SK-N-SH (cell line): ENCODE data around the gene PTPRA. TPM values are rescaled to one million over a fixed set of nuclear protein-coding genes. Genes with fewer than 3 reads are reported as not detected.

Experiments used
- CTCF ChIA-PET: fragments of 300-600, 350-600 bp; formaldehyde crosslinking; extraction: SDS; loops from one replicate; lab custom pipeline; 2021; lab: Yijun Ruan, JAX
- POLR2A ChIA-PET: fragments of 350-600 bp; sonication (Branson Sonifier 250); formaldehyde crosslinking; extraction: SDS; loops from one replicate; lab custom pipeline; 2020; ENCODE audit warnings: antibody characterized with exemption, inconsistent platforms; lab: Yijun Ruan, JAX
- DNase-seq: peaks from one replicate; pipeline ENCODE4 v3.0.0; 2012
- H2AFZ ChIP-seq: fragments of 200-600 bp; sonication (generic); 2 replicates; pipeline ENCODE4 v1.8.1; 2016; ENCODE audit warnings: antibody characterized with exemption, mild to moderate bottlenecking, low read depth
- H3F3A ChIP-seq: fragments of 200-600 bp; sonication (generic); replicated peaks from 2 replicates; pipeline ENCODE3; 2016; ENCODE audit warnings: antibody characterized with exemption, mild to moderate bottlenecking; ENCODE audit not compliant: insufficient read depth
- H3K27ac ChIP-seq, 2 experiments: fragments of 200-500 bp in 1 of 2; fragments of 200-600 bp in 1 of 2; sonication (Bioruptor generic) in 1 of 2; sonication (generic), shearing (Covaris generic) in 1 of 2; 2 replicates each; pipeline versions ENCODE4 v1.5.1 to v1.6.1; 2014 to 2016; ENCODE audit warnings: low read depth in 2 of 2, inconsistent platforms in 1 of 2, low read length in 1 of 2, mild to moderate bottlenecking in 1 of 2, mixed read lengths in 1 of 2
- H3K27me3 ChIP-seq: fragments of 200-600 bp; sonication (generic), shearing (Covaris generic); 2 replicates; pipeline ENCODE4 v1.6.1; 2016; ENCODE audit warnings: mixed run types; ENCODE audit not compliant: insufficient read depth
- H3K36me3 ChIP-seq, 2 experiments: fragments of 200-500 bp in 1 of 2; fragments of 200-600 bp in 1 of 2; sonication (Bioruptor generic) in 1 of 2; sonication (generic) in 1 of 2; replicated peaks in 1 of 2; 2 replicates each; pipeline versions ENCODE3 to v1.5.1; 2014 to 2016; ENCODE audit warnings: low read length in 1 of 2, mild to moderate bottlenecking in 1 of 2; ENCODE audit not compliant: insufficient read depth in 2 of 2, control insufficient read depth in 1 of 2
- H3K4me1 ChIP-seq, 2 experiments: fragments of 200-500 bp in 1 of 2; fragments of 200-600 bp in 1 of 2; sonication (Bioruptor generic) in 1 of 2; sonication (generic), shearing (Covaris generic) in 1 of 2; 2 replicates each; pipeline versions ENCODE4 v1.5.1 to v1.6.1; 2014 to 2016; ENCODE audit warnings: low read depth in 1 of 2, low read length in 1 of 2, mixed run types in 1 of 2; ENCODE audit not compliant: insufficient read depth in 2 of 2, control insufficient read depth in 1 of 2
- H3K4me2 ChIP-seq: fragments of 200-600 bp; sonication (generic), shearing (Covaris generic); 2 replicates; pipeline ENCODE4 v1.6.1; 2017; ENCODE audit warnings: mixed run types
- H3K4me3 ChIP-seq, 2 experiments: fragments of 200-500 bp in 1 of 2; fragments of 200-600 bp in 1 of 2; sonication (Bioruptor generic) in 1 of 2; sonication (generic), shearing (Covaris generic) in 1 of 2; 2 replicates each; pipeline versions ENCODE4 v1.5.1 to v1.8.1; 2014 to 2016; ENCODE audit warnings: low read depth in 2 of 2, inconsistent platforms in 1 of 2, low read length in 1 of 2, mild to moderate bottlenecking in 1 of 2, mixed read lengths in 1 of 2, moderate library complexity in 1 of 2
- H3K79me2 ChIP-seq: fragments of 200-600 bp; sonication (generic); 2 replicates; pipeline ENCODE4 v1.8.1; 2017; ENCODE audit warnings: mild to moderate bottlenecking; ENCODE audit not compliant: insufficient read depth
- H3K9ac ChIP-seq: fragments of 200-600 bp; sonication (generic); 2 replicates; pipeline ENCODE4 v1.6.1; 2017; ENCODE audit warnings: mixed run types
- H3K9me2 ChIP-seq: fragments of 200-600 bp; sonication (generic); 2 replicates; pipeline ENCODE4 v1.6.1; 2017; ENCODE audit warnings: mixed run types
- H3K9me3 ChIP-seq: fragments of 200-600 bp; sonication (generic); 2 replicates; pipeline ENCODE4 v1.6.1; 2017; ENCODE audit warnings: mixed run types, mild to moderate bottlenecking, moderate library complexity
- H4K20me1 ChIP-seq: fragments of 200-600 bp; sonication (generic); 2 replicates; pipeline ENCODE4 v1.6.1; 2017; ENCODE audit warnings: mild to moderate bottlenecking, mixed run types; ENCODE audit not compliant: insufficient read depth
- CHD2 ChIP-seq: fragments of 150-350 bp; IDR thresholded peaks from 2 replicates; pipeline ENCODE4 v1.6.1; 2018; ENCODE audit warnings: low read length; ENCODE audit not compliant: partially characterized antibody
- ELF1 ChIP-seq: IDR thresholded peaks from 2 replicates; pipeline ENCODE4 v1.4.0; 2012
- FOSL2 ChIP-seq: IDR thresholded peaks from 2 replicates; pipeline ENCODE4 v1.4.0; 2012; ENCODE audit warnings: low read depth, mild to moderate bottlenecking, moderate library complexity, borderline replicate concordance
- FOXM1 ChIP-seq: IDR thresholded peaks from 2 replicates; pipeline ENCODE4 v1.4.0; 2012; ENCODE audit warnings: low read depth, mild to moderate bottlenecking
- GATA2 ChIP-seq: sonication (generic); formaldehyde crosslinking; IDR thresholded peaks from 2 replicates; pipeline ENCODE4 v1.5.0; 2020; ENCODE audit warnings: mild to moderate bottlenecking, missing genetic modification reagents
- JUND ChIP-seq: IDR thresholded peaks from 2 replicates; pipeline ENCODE4 v1.4.0; 2012
- MAX ChIP-seq: IDR thresholded peaks from 2 replicates; pipeline ENCODE4 v1.4.0; 2012; ENCODE audit warnings: low read depth
- MEF2A ChIP-seq: IDR thresholded peaks from 2 replicates; pipeline ENCODE4 v1.4.0; 2012; ENCODE audit warnings: low read depth, borderline replicate concordance
- NRF1 ChIP-seq: IDR thresholded peaks from 2 replicates; pipeline ENCODE4 v1.6.1; 2012; ENCODE audit warnings: low read depth, mild to moderate bottlenecking, low read length
- POLR2AphosphoS5 ChIP-seq: IDR thresholded peaks from 2 replicates; pipeline ENCODE4 v1.6.1; 2012; ENCODE audit warnings: low read depth, low read length
- RAD21 ChIP-seq: IDR thresholded peaks from 2 replicates; pipeline ENCODE4 v1.6.1; 2012; ENCODE audit warnings: mild to moderate bottlenecking, low read length
- RCOR1 ChIP-seq: fragments of 150-350 bp; IDR thresholded peaks from 2 replicates; pipeline ENCODE4 v1.6.1; 2017; ENCODE audit warnings: antibody characterized with exemption, low read length
- SIN3A ChIP-seq: IDR thresholded peaks from 2 replicates; pipeline ENCODE4 v1.6.1; 2012; ENCODE audit warnings: low read depth, mild to moderate bottlenecking, low read length, moderate library complexity, borderline replicate concordance
- SMC3 ChIP-seq: IDR thresholded peaks from 2 replicates; pipeline ENCODE4 v1.6.1; 2012; ENCODE audit warnings: low read depth, low read length, improper control_type of control experiment
- TAF1 ChIP-seq: IDR thresholded peaks from 2 replicates; pipeline ENCODE4 v1.6.1; 2012; ENCODE audit warnings: low read depth, mild to moderate bottlenecking, low read length, moderate library complexity, borderline replicate concordance
- TEAD4 ChIP-seq: IDR thresholded peaks from 2 replicates; pipeline ENCODE4 v1.4.0; 2012; ENCODE audit warnings: mild to moderate bottlenecking, borderline replicate concordance; ENCODE audit not compliant: insufficient read depth
- USF1 ChIP-seq: IDR thresholded peaks from 2 replicates; pipeline ENCODE4 v1.4.0; 2012; ENCODE audit warnings: low read depth, borderline replicate concordance
- YY1 ChIP-seq: IDR thresholded peaks from 2 replicates; pipeline ENCODE4 v1.4.0; 2012; ENCODE audit warnings: low read depth, mild to moderate bottlenecking
- WGBS: methylation state at CpG from one replicate; pipeline ENCODE4 v1.1.6; 2017; ENCODE audit warnings: low lambda C conversion rate; 5-methylcytosine and 5-hydroxymethylcytosine counted together
- polyA plus RNA-seq, 3 experiments: library from polyadenylated mRNA; depleted of rRNA; stranded (reverse); fragments of >200 nt; gene quantifications; 2 replicates each; pipeline ENCODE4 v1.2.3, GENCODE V29; 2012
- TF ChIP-seq, protein P1 (sequence below): IDR thresholded peaks from 2 replicates; pipeline ENCODE4 v1.6.1; 2012; ENCODE audit warnings: mild to moderate bottlenecking, low read depth, low read length, moderate library complexity
- TF ChIP-seq, protein P2 (sequence below): fragments of 150-350 bp; IDR thresholded peaks from 2 replicates; pipeline ENCODE4 v1.6.1; 2016; ENCODE audit warnings: mild to moderate bottlenecking, low read depth, low read length
- TF ChIP-seq, protein P3 (sequence below): fragments of 150-350 bp; IDR thresholded peaks from 2 replicates; pipeline ENCODE4 v1.6.1; 2017; ENCODE audit warnings: antibody characterized with exemption, low read length, low read depth, borderline replicate concordance

The PTPRA gene
- polyA plus RNA-seq, 1 of the 3 experiments (the other 2 are of a cell fraction) = 47.6 TPM

- TF ChIP-seq, protein P1, sequence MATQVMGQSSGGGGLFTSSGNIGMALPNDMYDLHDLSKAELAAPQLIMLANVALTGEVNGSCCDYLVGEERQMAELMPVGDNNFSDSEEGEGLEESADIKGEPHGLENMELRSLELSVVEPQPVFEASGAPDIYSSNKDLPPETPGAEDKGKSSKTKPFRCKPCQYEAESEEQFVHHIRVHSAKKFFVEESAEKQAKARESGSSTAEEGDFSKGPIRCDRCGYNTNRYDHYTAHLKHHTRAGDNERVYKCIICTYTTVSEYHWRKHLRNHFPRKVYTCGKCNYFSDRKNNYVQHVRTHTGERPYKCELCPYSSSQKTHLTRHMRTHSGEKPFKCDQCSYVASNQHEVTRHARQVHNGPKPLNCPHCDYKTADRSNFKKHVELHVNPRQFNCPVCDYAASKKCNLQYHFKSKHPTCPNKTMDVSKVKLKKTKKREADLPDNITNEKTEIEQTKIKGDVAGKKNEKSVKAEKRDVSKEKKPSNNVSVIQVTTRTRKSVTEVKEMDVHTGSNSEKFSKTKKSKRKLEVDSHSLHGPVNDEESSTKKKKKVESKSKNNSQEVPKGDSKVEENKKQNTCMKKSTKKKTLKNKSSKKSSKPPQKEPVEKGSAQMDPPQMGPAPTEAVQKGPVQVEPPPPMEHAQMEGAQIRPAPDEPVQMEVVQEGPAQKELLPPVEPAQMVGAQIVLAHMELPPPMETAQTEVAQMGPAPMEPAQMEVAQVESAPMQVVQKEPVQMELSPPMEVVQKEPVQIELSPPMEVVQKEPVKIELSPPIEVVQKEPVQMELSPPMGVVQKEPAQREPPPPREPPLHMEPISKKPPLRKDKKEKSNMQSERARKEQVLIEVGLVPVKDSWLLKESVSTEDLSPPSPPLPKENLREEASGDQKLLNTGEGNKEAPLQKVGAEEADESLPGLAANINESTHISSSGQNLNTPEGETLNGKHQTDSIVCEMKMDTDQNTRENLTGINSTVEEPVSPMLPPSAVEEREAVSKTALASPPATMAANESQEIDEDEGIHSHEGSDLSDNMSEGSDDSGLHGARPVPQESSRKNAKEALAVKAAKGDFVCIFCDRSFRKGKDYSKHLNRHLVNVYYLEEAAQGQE = no peak
- TF ChIP-seq TAF1 = no peak
- no peak for TF ChIP-seq POLR2AphosphoS5
- no peak for TF ChIP-seq FOXM1
- no peak for TF ChIP-seq USF1
- no peak for TF ChIP-seq MAX
Observed at GRCh38 chr20:3084283-3084985, 211.2 kb downstream of the PTPRA start, which contains the start of gene AVP (continued).

- ChIA-PET POLR2A (no interaction called here), CTCF (interaction anchor here (1.2 kb wide), 1 partner anchor 30 kb away, joined by 3 read pairs; no protein-coding TSS in a partner anchor)
- no peak for DNase-seq
- no peak for TF ChIP-seq NRF1
- TF ChIP-seq JUND = no peak
- TF ChIP-seq, protein P2, sequence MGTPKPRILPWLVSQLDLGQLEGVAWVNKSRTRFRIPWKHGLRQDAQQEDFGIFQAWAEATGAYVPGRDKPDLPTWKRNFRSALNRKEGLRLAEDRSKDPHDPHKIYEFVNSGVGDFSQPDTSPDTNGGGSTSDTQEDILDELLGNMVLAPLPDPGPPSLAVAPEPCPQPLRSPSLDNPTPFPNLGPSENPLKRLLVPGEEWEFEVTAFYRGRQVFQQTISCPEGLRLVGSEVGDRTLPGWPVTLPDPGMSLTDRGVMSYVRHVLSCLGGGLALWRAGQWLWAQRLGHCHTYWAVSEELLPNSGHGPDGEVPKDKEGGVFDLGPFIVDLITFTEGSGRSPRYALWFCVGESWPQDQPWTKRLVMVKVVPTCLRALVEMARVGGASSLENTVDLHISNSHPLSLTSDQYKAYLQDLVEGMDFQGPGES = no peak
- TF ChIP-seq RCOR1 = no peak
- TF ChIP-seq, protein P3, sequence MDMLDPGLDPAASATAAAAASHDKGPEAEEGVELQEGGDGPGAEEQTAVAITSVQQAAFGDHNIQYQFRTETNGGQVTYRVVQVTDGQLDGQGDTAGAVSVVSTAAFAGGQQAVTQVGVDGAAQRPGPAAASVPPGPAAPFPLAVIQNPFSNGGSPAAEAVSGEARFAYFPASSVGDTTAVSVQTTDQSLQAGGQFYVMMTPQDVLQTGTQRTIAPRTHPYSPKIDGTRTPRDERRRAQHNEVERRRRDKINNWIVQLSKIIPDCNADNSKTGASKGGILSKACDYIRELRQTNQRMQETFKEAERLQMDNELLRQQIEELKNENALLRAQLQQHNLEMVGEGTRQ = no peak
- TF ChIP-seq RAD21 = no peak
- TF ChIP-seq, protein P1 = no peak
- no peak for TF ChIP-seq ELF1
- no peak for TF ChIP-seq CHD2
- TF ChIP-seq YY1 = no peak
- TF ChIP-seq TAF1 = no peak
- no peak for TF ChIP-seq GATA2 (CRISPR knock-in tag)
- no peak for TF ChIP-seq SMC3
- no peak for TF ChIP-seq FOXM1
- no peak for TF ChIP-seq SIN3A
- TF ChIP-seq FOSL2 = no peak
- TF ChIP-seq MEF2A = no peak
- no peak for TF ChIP-seq TEAD4
Observed at GRCh38 chr20:3084986-3085360, 211.7 kb downstream of the PTPRA start.

More at GRCh38 chr20:3084986-3085360, 211.7 kb downstream of the PTPRA start:
- no peaks in the 10 kb centered on the region for H3K9me3 ChIP-seq
- no peaks in the 10 kb centered on the region for H3K27me3 ChIP-seq
- no peak overlapping the region for H2AFZ ChIP-seq
- H3F3A ChIP-seq = no peaks in the 10 kb centered on the region
- H3K9ac ChIP-seq = no peak overlapping the region
- no peaks in the 10 kb centered on the region for H4K20me1 ChIP-seq
- H3K36me3 ChIP-seq = no peaks in the 10 kb centered on the region
- WGBS = 97% methylated on average over 7 of the region's 7 CpGs
- no peaks in the 10 kb centered on the region for H3K9me2 ChIP-seq
- no peaks in the 10 kb centered on the region for H3K79me2 ChIP-seq
- no peak overlapping the region for H3K27ac ChIP-seq
- H3K4me2 ChIP-seq = no peak overlapping the region
- no peak overlapping the region for H3K4me3 ChIP-seq
- H3K4me1 ChIP-seq = peaks cover 2 to 5% of the 10 kb centered on the region in 2 experiments; a peak in 2 of 4 replicates
